Nephron progenitor cell (in vitro differentiated cells): ENCODE results near the gene BBIP1.
A peak's percentile ranks its signal among the peaks of the same experiment; 100 is the strongest.

ENCODE experiments used
- DNase-seq: peaks from one replicate; pipeline ENCODE4 v3.0.0; 2021
- H3K27ac Mint-ChIP-seq: 2 replicates; pipeline ENCODE4 v1.8.0; 2021; ENCODE audit warnings: mild to moderate bottlenecking, moderate library complexity, mixed read lengths
- H3K27me3 Mint-ChIP-seq: 2 replicates; pipeline ENCODE4 v1.8.0; 2021; ENCODE audit warnings: mild to moderate bottlenecking, low read depth, mixed read lengths; ENCODE audit not compliant: poor library complexity
- H3K36me3 Mint-ChIP-seq: 2 replicates; pipeline ENCODE4 v1.8.0; 2021; ENCODE audit warnings: low read depth, mixed read lengths
- H3K4me1 Mint-ChIP-seq: 2 replicates; pipeline ENCODE4 v1.8.0; 2021; ENCODE audit warnings: mixed read lengths
- H3K4me3 Mint-ChIP-seq: 2 replicates; pipeline ENCODE4 v1.8.0; 2021; ENCODE audit warnings: mild to moderate bottlenecking, moderate library complexity, mixed read lengths
- H3K9me3 Mint-ChIP-seq: 2 replicates; pipeline ENCODE4 v1.8.0; 2021; ENCODE audit warnings: mild to moderate bottlenecking, moderate library complexity, mixed read lengths
- CTCF ChIP-seq: fragments of 200-600 bp; sonication (generic); IDR thresholded peaks from 2 replicates; pipeline ENCODE4 v1.5.0; 2021; ENCODE audit warnings: antibody characterized with exemption

Gene BBIP1

GRCh38 chr10:110918643-110919348 is at the start of gene BBIP1:
Gene BBIP1 (minus strand): TSS chr10:110919180. CDS start chr10:110918157, 1,023 bp downstream.
- H3K27ac Mint-ChIP-seq: peak within 1 kb of the TSS; percentile 100
- DNase-seq: no peak
- H3K9me3 Mint-ChIP-seq: no peaks in the 10 kb centered on the region
- TF ChIP-seq CTCF: no peak
- peaks cover 54% of the 10 kb centered on the region for H3K4me1 Mint-ChIP-seq
- no peaks in the 10 kb centered on the region for H3K27me3 Mint-ChIP-seq
- H3K36me3 Mint-ChIP-seq: no peaks in the 10 kb centered on the region
- peak within 1 kb of the TSS; percentile 96 for H3K4me3 Mint-ChIP-seq

- Mint-ChIP-seq H3K36me3 (no peaks in the 10 kb centered on the region), H3K4me3 (no peak overlapping the region), H3K27me3 (no peaks in the 10 kb centered on the region), H3K9me3 (no peaks in the 10 kb centered on the region), H3K4me1 (peaks cover 11% of the 10 kb centered on the region), H3K27ac (no peak overlapping the region)
- TF ChIP-seq CTCF: no peak
- DNase-seq: no peak
These were observed 48.7 kb upstream of the BBIP1 start for GRCh38 chr10:110967645-110968044.

- peaks cover 11% of the 10 kb centered on the region for H3K4me1 Mint-ChIP-seq
- no peak for TF ChIP-seq CTCF
- no peaks in the 10 kb centered on the region for H3K9me3 Mint-ChIP-seq
- no peak for DNase-seq
- H3K36me3 Mint-ChIP-seq: no peaks in the 10 kb centered on the region
- H3K27me3 Mint-ChIP-seq: no peaks in the 10 kb centered on the region
- no peak overlapping the region for H3K27ac Mint-ChIP-seq
- no peak overlapping the region for H3K4me3 Mint-ChIP-seq
These were observed 48.1 kb upstream of the BBIP1 start for GRCh38 chr10:110967009-110967630.

- Mint-ChIP-seq H3K9me3 (no peaks in the 10 kb centered on the region), H3K27me3 (no peaks in the 10 kb centered on the region), H3K27ac (no peak overlapping the region), H3K4me3 (no peak overlapping the region), H3K36me3 (no peaks in the 10 kb centered on the region), H3K4me1 (peaks cover 11% of the 10 kb centered on the region)
- no peak for DNase-seq
- TF ChIP-seq CTCF: no peak
These were observed 47.2 kb upstream of the BBIP1 start for GRCh38 chr10:110966146-110966545.

- TF ChIP-seq CTCF: no peak
- Mint-ChIP-seq H3K4me3 (no peak overlapping the region), H3K4me1 (peaks cover 11% of the 10 kb centered on the region), H3K36me3 (no peaks in the 10 kb centered on the region), H3K9me3 (no peaks in the 10 kb centered on the region), H3K27ac (no peak overlapping the region), H3K27me3 (no peaks in the 10 kb centered on the region)
- no peak for DNase-seq
These were observed 46.2 kb upstream of the BBIP1 start for GRCh38 chr10:110965216-110965615.

- Mint-ChIP-seq H3K4me3 (no peak overlapping the region), H3K27ac (no peak overlapping the region), H3K9me3 (no peaks in the 10 kb centered on the region), H3K27me3 (no peaks in the 10 kb centered on the region), H3K4me1 (peaks cover 11% of the 10 kb centered on the region), H3K36me3 (no peaks in the 10 kb centered on the region)
- TF ChIP-seq CTCF: no peak
- no peak for DNase-seq
These were observed 45.7 kb upstream of the BBIP1 start for GRCh38 chr10:110964681-110965080.
